Naive B cell (primary cell): ENCODE results near the gene HOXA7. TPM values are rescaled to one million over a fixed set of nuclear protein-coding genes. Genes with fewer than 3 reads are reported as not detected.

Experiments used
- ATAC-seq, 2 donors: fragments of 150-1000 bp; cut with Tn5 transposase; 2 replicates each; pipeline ENCODE4 v1.10.0; 2021; ENCODE audit warnings: low read depth in 2 of 2, mild to moderate bottlenecking in 2 of 2, moderate library complexity in 2 of 2
- DNase-seq: peaks from one replicate; pipeline ENCODE4 v3.0.0; 2022
- H3K27ac Mint-ChIP-seq, 6 donors: one replicate each; pipeline ENCODE4 v1.8.0; 2020 to 2022; ENCODE audit warnings: mild to moderate bottlenecking in 6 of 6, mixed read lengths in 6 of 6, moderate library complexity in 5 of 6, inconsistent platforms in 2 of 6
- H3K27me3 Mint-ChIP-seq, 3 donors: one replicate each; pipeline ENCODE4 v1.8.0; 2021 to 2022; ENCODE audit warnings: mixed read lengths in 3 of 3, mild to moderate bottlenecking in 1 of 3
- H3K36me3 Mint-ChIP-seq, 2 donors: one replicate each; pipeline ENCODE4 v1.8.0; 2020 to 2022; ENCODE audit warnings: mixed read lengths in 2 of 2, inconsistent platforms in 1 of 2, mild to moderate bottlenecking in 1 of 2
- H3K4me1 Mint-ChIP-seq, 3 donors: one replicate each; pipeline ENCODE4 v1.8.0; 2020 to 2022; ENCODE audit warnings: mixed read lengths in 3 of 3, inconsistent platforms in 1 of 3, mild to moderate bottlenecking in 1 of 3, moderate library complexity in 1 of 3
- H3K4me3 Mint-ChIP-seq, 8 donors: one replicate each; pipeline ENCODE4 v1.8.0; 2020 to 2022; ENCODE audit warnings: mild to moderate bottlenecking in 8 of 8, mixed read lengths in 8 of 8, moderate library complexity in 8 of 8, inconsistent platforms in 2 of 8
- H3K9me3 Mint-ChIP-seq, 7 donors: one replicate each; pipeline ENCODE4 v1.8.0; 2020 to 2022; ENCODE audit warnings: mixed read lengths in 7 of 7, mild to moderate bottlenecking in 5 of 7, inconsistent platforms in 2 of 7, moderate library complexity in 1 of 7
- polyA plus RNA-seq, 6 donors: library from polyadenylated mRNA; unstranded; fragments of 300-500 nt; fragmentation: Illumina TruSeq; gene quantifications; one replicate each; pipeline ENCODE4 v1.2.3, GENCODE V29; 2021; ENCODE audit warnings: low read depth in 6 of 6

Gene HOXA7
- polyA plus RNA-seq, 6 donors from 2014 or later = not detected

DNA sequence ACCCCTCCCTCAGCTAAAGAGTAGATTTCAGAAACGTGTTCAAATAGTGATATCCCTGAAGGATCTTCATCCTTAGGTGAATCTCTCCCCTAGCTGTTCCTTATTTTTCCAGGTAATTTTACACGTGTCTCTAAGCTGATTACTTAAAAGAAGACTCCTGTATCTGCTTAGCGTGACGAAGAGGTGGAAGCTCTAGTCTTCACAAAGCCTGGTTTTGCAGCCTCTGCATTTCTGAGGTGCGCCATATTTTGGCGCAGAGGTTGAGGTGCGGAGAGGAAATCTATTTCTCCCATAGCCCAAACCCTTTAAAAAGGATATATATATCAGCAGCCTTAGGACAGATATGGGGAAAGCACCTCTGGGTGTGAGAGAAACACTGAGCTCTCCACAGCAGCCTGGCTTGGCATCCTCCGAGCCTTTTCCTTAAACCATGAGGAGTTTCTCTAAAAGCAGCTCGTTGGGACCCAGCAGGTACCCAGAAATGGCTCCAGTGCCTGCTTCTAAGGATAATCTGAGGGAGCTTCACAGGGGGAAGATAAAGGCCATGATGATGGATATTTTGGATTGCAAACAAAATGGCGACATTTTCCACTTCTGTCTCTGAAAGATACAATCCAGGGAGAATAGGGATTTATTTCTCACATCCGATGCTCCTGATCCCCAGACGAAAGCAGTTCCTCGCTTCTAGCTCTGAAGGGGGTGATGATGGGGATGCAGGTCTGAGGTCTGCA is 51.0 kb downstream of the HOXA7 start:
- ATAC-seq (no peak), DNase-seq (no peak)
- Mint-ChIP-seq H3K27ac (no peak overlapping the region), H3K36me3 (peaks cover 6 to 34% of the 10 kb centered on the region in 2 donors), H3K4me3 (no peak overlapping the region), H3K27me3 (peaks cover 51 to 64% (median 53%) of the 10 kb centered on the region in 3 donors), H3K4me1 (peaks cover 17 to 18% (median 18%) of the 10 kb centered on the region in 3 donors), H3K9me3 (peaks cover 0 to 4% (median 0%) of the 10 kb centered on the region in 7 donors)

DNA sequence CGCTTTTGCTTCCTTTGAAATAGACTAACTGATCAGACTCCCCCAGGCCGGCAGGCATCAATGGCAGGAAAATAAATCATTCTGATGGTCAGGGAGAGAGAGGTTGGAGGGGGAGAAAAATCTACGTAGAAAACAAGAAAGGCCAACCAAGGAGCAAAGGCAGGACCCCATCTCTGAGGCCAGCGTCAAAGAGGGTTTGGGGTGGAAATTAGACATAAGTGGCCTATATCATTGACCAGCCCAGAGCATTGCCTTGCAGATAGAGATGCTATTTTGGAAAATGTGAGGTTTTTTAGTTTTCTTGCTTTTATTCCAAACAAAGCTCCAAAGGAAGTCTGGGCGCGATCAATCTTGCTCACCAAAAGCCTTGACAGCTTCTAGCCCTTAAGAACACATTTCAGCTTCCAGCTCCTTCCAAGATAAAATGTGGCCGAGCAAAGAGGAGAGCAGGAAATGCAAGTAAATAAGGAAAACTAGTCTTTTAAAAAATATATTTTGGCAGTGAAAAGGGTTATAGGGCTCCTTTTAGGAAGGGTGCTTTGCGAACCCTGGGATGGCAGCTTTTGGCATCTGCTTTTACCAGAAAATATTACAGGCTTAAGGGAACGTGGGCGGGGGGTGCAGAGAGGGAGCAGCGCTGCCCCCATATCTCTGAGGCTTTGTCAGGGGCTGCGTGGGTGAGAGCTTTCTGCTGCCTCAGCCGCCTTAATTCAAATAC is 52.0 kb downstream of the HOXA7 start:
- Mint-ChIP-seq H3K9me3 (peaks cover 0 to 4% (median 0%) of the 10 kb centered on the region in 7 donors), H3K4me1 (peaks cover 17 to 22% (median 18%) of the 10 kb centered on the region in 3 donors), H3K27me3 (peaks cover 60 to 67% (median 62%) of the 10 kb centered on the region in 3 donors), H3K4me3 (peak overlapping the region in 1 of 8 donors; percentile 25), H3K36me3 (peaks cover 15 to 44% of the 10 kb centered on the region in 2 donors), H3K27ac (no peak overlapping the region)
- ATAC-seq (no peak), DNase-seq (no peak)

Other genes starting within 250 kb of the HOXA7 start
- gene HOXA1, start 60.7 kb downstream of the HOXA7 start, polyA plus RNA-seq = under 1 TPM in 1 of 6 donors, not detected in 5; 0.22 TPM
- not detected for gene HOXA2, start 54.0 kb downstream of the HOXA7 start, polyA plus RNA-seq
- not detected for gene HOXA4, start 25.9 kb downstream of the HOXA7 start, polyA plus RNA-seq
- gene HOXA5, start 13.0 kb downstream of the HOXA7 start, polyA plus RNA-seq = not detected
- not detected for gene HOXA6, start 8.9 kb downstream of the HOXA7 start, polyA plus RNA-seq
- gene HOXA3, start 4.1 kb downstream of the HOXA7 start, polyA plus RNA-seq = not detected
- gene HOXA9, start 8.9 kb upstream of the HOXA7 start, polyA plus RNA-seq = not detected
- gene HOXA10, start 17.6 kb upstream of the HOXA7 start, polyA plus RNA-seq = not detected
- gene HOXA11, start 28.6 kb upstream of the HOXA7 start, polyA plus RNA-seq = not detected
- gene HOXA13, start 43.4 kb upstream of the HOXA7 start, polyA plus RNA-seq = not detected
- gene EVX1, start 86.1 kb upstream of the HOXA7 start, polyA plus RNA-seq = not detected